Activated CD8-positive, alpha-beta memory T cell treated with anti-CD3 and anti-CD28 coated beads for 1 hour (primary cell): ENCODE measurements around the gene DNM3.

Source experiments
- DNase-seq, 2 donors: peaks; one replicate each; pipeline ENCODE4 v3.0.0-alpha.2; 2020; ENCODE audit warnings: low read depth in 1 of 2; ENCODE audit errors: extremely low read depth in 1 of 2

Gene DNM3

GRCh38 chr1:172268237-172268636 is 426.9 kb downstream of the DNM3 start:
- no peak for DNase-seq

- no peak for DNase-seq
These were observed 427.8 kb downstream of the DNM3 start for GRCh38 chr1:172269084-172269483.

- DNase-seq: no peak
These were observed 428.3 kb downstream of the DNM3 start for GRCh38 chr1:172269644-172270043.

- DNase-seq: no peak
These were observed 429.3 kb downstream of the DNM3 start for GRCh38 chr1:172270605-172271004.

- DNase-seq: no peak
These were observed 430.8 kb downstream of the DNM3 start for GRCh38 chr1:172272087-172272486.

GRCh38 chr1:172273647-172274396 is 432.5 kb downstream of the DNM3 start:
- DNase-seq: no peak

GRCh38 chr1:172275478-172275877 is 434.2 kb downstream of the DNM3 start:
- DNase-seq: no peak

- no peak for DNase-seq
These were observed 435.0 kb downstream of the DNM3 start for GRCh38 chr1:172276120-172276818.

GRCh38 chr1:172277275-172277674 is 436.0 kb downstream of the DNM3 start:
- DNase-seq: no peak

GRCh38 chr1:172277989-172278388 is 436.7 kb downstream of the DNM3 start:
- DNase-seq: no peak

- DNase-seq: no peak
These were observed 437.2 kb downstream of the DNM3 start for GRCh38 chr1:172278478-172278877.

GRCh38 chr1:172279939-172280636 is 438.8 kb downstream of the DNM3 start:
- no peak for DNase-seq

GRCh38 chr1:172283766-172284165 is 442.5 kb downstream of the DNM3 start:
- no peak for DNase-seq

- no peak for DNase-seq
These were observed 445.4 kb downstream of the DNM3 start for GRCh38 chr1:172286629-172287076.

- no peak for DNase-seq
These were observed 445.9 kb downstream of the DNM3 start for GRCh38 chr1:172287208-172287607.

GRCh38 chr1:172288581-172288980 is 447.3 kb downstream of the DNM3 start:
- DNase-seq: no peak

- DNase-seq: no peak
These were observed 448.1 kb downstream of the DNM3 start for GRCh38 chr1:172289448-172289847.

GRCh38 chr1:172292840-172293239 is 451.5 kb downstream of the DNM3 start:
- no peak for DNase-seq

- no peak for DNase-seq
These were observed 452.1 kb downstream of the DNM3 start for GRCh38 chr1:172293429-172293828.

- no peak for DNase-seq
These were observed 456.8 kb downstream of the DNM3 start for GRCh38 chr1:172298141-172298540.

- DNase-seq: no peak
These were observed 457.6 kb downstream of the DNM3 start for GRCh38 chr1:172298911-172299310.

- no peak for DNase-seq
These were observed 458.2 kb downstream of the DNM3 start for GRCh38 chr1:172299515-172299914.
